Islet precursor cell (in vitro differentiated cells): ENCODE measurements around the gene KDELR3.

ENCODE experiments used
- DNase-seq: peaks from one replicate; pipeline ENCODE4 v3.0.0-alpha.2; 2018

KDELR3 gene

DNA sequence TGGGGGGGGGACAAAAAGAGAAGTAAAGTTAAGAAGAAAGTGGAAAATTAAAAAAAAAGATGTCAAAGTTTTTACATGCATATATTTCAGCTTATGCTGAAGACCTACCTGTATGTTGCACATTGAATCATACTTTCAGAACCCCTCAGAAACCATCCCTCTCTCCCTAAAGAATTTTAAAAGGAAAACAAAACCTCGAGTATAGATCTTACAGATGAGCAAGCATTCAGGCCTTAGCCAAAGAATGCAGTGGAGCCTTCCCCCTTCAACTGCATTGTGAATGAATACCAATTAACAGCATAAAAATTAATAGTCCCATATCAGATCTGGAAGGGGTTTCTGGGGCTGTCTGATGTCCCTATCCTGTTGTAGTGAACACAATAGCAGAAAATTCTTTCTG, 16.3 kb downstream of the KDELR3 start:
- DNase-seq, result no peak

DNA sequence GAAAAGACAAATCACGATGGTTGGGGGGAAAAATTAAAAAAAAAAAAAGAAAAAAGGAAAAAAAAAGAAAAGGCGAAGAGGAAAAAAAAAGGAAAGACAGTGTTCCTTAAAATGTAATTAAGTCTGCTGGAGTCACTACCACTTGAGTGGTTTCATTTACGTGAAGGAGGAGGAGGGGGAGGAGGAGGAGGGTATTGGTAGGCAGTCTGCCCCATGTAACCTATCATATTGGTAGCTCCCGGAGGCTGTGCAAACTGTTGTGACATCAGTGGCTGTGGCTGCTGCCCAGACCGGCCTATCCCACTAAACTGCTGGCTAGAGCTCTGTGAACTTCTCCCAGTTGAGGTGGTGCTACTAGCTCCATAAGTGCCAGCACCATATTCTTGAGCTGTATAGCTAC, 17.9 kb downstream of the KDELR3 start:
- DNase-seq, result no peak

GRCh38 chr22:38487946-38488345, 20.1 kb downstream of the KDELR3 start:
- DNase-seq, result no peak

DNA sequence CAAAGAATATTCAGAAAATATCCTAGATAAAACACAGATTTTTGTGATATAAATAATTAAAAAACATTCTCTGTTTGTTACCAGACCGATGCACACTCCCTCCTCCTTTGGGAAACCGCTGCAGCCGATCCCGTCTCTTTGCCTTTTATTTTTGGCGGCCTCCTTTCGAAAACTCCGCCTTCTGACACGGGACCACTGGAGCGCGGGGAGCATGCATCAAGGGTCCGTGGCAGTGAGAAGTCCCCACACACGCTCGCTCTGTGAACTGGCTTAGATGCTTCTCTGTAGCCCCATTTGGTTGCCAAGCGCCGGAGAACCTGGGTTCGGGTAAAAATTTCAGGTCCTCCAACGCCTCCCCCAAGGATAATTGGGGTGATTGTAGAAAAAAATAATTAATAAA, 21.2 kb downstream of the KDELR3 start:
- DNase-seq, result no peak

DNA sequence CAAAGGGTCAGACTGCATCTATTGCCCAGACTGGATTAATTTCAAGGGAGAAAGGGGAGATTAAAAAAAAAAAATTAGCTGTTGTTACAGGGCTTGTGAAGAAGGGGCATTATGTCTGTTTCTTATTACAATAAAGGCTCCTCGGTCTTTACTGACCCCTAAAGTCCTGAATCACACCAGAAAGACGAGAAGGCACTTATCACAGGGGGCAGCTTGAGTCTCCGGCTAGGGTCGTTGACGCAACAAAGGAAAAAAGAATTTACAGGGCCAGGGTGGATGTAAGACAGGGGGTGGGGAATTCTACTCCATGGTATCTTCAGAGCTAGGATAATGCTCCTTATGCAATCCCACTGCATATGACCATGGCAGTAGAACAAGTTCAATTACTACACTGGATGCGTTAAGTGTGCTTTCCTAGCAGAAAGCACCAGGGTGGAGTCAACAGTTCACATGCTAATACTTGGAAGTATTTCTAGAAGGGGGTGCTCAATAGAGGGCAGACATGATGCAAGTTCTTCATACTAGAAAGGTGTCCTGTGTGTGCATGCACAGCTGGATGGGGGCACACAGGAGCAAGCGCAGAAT, 21.8 kb downstream of the KDELR3 start:
- DNase-seq, result no peak

DNA sequence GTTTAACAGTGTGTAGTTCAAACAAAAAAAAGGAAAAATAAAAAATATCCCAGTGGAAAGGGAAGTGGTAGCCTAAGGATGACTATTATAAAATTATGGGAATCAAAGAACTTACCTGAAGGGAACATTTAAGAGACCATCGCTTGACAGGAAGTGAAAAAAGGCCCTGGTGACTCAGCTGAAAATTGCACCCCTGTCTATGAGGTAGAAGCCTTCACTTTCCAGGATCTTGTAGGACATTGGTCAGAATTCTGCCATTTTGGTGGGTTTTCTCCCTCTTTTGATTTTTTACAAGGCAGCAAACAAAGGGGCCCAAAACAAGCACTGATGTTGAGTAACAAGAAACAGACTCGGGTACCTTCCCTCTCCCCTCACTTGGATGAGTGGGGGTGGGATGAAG, 22.6 kb downstream of the KDELR3 start:
- DNase-seq, result no peak

- no peak for DNase-seq
Observed at GRCh38 chr22:38490915-38491314, 23.0 kb downstream of the KDELR3 start.

DNA sequence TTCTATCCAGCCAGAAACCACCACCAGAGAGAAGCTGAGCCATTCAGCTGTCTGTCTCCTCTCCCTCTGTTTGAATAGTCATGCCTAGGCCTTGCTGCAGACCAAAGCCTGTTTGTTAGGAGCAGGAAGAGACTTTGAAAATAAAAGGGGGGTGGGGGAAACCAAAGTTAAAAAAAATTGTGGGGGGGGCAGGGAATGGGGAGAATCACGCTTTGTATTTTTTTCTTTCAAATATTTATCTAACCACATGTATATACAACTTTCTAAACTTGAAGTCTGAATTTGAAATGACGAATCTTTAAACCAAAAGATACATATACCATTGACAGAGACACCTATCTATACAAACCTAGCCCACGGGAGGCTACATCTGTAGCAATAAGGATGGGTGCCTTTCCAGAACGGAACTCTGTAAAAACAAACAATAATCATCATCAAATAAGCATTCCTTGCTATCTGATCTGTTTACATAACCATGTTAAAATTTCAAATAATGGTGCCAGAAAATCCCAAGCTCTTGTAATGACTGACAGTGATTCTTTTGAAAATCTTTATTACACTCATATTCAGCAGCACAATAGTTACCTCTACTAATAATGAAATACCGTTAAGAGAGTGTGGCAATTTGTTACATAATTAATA, 23.9 kb downstream of the KDELR3 start:
- DNase-seq, result no peak

DNA sequence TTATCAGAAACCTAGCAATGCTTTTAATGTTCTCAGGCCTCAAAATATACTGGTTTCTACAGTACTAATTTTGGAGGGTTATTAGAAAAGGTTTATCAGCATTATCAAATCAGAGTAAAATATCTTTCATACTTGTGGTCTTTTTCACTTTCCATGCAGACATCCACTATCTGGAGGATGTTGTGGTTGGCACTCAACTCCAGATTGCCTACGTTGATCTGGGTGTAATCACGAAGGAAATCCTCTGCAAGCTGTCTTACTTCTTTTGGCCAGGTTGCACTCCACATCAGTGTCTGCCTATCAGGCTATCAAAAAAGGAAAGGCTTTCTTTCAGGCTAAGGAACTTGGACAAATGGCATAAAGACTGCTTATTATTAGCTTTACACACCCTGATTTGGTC, 26.6 kb downstream of the KDELR3 start:
- no peak for DNase-seq

DNA sequence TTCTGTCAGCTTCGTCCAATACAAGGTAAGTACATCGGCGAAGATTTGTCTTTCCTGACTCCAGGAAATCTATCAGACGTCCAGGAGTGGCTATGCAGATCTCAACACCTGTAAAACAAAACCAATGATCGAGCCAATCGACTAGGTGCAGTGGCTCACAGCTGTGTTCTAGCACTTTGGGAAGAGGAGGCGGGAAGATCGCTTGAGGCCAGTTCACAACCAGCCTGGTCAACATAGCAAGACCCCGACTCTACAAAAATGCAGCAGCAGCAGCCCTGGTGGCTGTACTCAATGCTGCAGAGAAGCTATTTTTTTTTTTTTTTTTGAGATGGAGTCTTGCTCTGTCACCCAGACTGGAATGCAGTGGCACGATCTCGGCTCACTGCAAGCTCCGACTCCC, 27.0 kb downstream of the KDELR3 start:
- no peak for DNase-seq

DNA sequence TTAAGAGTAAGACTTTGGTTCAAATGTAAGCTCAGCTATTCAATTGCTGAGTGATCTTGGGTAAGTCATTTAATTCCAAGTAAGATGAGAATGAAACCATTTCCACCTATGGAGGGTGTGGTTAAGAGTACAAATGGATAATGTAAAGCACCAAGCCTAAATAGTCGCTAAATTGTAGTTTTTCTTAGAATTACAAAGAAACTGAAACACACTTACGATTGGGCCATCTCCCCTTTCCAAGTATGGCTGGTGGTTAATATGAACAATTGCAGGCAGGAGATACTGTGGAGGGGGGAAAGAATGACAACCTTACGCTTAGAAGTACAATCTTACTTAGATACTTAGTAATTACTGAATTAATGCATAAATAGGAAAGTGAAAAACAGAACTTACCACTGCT, 30.0 kb downstream of the KDELR3 start:
- no peak for DNase-seq

DNA sequence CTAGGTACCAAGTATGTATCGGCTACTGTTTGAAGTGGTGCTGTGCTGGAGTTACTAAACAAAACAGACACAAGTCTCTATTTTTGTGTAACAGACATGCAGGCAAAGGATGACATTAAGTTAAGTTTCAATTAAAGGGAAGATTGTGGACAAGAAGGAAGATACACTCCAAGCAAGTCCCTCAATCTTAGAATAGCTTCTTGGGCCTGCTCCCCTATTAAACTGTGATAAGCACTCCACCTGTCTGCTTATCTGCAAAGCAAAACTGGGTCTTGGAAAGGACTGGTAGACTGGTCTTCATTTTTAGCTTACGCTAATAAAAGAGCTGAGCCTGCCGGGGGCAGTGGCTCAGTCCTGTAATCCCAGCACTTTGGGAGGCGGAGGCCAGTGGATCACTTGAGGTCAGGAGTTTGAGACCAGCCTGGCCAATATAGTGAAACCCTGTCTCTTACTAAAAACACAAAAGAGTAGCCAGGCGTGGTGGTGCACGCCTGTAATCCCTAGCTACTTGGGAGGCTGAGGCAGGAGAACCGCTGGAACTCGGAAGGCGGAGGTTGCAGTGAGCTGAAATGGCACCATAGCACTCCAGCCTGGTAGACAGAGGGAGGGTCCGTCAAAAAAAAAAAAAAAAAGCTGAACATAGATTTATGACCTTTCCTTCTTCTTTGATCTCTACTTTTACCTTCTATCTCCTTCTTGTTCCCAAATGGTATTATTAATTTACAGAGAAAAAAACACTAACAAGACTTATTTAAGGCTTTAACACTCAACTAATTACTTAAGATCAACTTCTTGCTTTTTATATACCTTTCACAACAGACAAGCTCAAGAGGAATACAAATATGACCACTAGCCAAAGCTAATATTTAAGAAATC, 34.1 kb downstream of the KDELR3 start:
- DNase-seq, result no peak

- no peak for DNase-seq
Observed at GRCh38 chr22:38503021-38503420, 35.1 kb downstream of the KDELR3 start.

- peak; percentile 69 for DNase-seq
Observed at GRCh38 chr22:38504731-38505540, 37.0 kb downstream of the KDELR3 start.

GRCh38 chr22:38505541-38506117, 37.7 kb downstream of the KDELR3 start:
- no peak for DNase-seq

DNA sequence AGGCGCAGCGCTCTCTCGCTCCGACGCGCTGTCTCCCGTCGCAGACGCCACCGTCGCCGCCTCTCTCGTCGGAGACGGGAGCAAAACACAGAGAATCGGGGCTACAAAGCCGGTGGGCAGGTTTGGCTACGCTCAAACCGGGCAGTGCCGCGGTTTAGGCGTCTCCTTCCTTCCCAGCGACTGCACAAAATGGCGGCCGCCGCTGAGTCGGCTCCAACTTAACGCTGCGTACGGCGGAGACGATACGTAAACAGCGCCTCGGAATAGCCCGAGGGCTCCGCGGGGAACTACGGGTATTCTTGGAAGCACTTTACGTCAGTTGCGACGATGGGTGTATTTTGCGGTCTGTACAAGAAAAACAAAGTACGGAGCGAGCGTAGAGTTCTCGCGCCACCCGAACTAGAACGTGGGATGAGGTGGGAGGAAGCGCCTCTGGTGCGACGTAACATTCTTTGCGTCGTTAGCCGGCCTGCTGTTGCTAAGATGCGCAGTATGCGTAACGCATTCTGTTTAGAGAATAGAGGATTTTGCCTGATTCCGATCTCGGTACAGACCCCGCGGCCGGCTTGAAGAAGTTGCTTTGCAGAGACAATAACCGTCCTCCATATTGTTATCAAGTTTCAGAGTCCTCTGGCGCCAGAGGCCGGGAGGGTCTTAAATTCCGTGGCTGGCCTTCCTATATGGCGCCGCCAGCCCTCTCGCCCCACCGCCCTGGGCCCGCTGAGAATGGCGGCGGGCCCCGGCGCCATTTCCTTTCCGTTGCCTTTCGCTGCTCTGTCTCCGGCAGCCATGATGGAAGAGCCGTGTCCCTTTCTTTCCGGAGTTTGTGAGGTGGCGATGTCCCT, 38.4 kb downstream of the KDELR3 start, which contains the start of gene DDX17:
DDX17 (minus strand) TSS at position 194 of the 845 bp plus-strand sequence.
- peak; percentile 96 for DNase-seq

DNA sequence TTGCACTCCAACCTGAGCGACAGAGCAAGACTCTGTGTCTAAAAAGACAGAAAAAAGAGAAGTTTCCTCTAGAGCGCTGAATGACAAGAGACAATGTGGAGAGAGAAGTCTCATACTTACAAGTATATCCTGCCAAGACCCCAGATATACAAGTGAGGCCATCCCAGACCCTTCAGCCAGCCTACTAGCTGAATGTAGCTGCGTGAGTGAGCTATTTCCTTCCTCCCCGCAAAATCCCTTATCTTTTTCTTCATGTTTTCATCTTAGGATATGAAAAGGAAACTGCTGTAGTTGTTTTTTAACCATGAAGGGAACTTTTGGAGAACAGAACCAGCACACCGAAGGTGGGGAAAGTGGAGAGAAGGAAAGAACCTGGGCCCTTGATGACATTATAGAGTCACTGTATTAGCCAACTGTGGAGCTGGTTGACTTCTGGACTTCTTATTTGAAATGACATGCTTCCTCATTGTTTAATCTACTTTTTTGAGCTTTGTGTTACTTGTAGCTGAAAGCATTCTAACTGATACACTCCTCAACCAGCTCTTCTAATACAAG, 42.6 kb downstream of the KDELR3 start:
- DNase-seq, result no peak

GRCh38 chr22:38513063-38513462, 45.2 kb downstream of the KDELR3 start:
- DNase-seq, result peak; percentile 63

- DNase-seq, result no peak
Observed at GRCh38 chr22:38518620-38519019, 50.7 kb downstream of the KDELR3 start.

DNA sequence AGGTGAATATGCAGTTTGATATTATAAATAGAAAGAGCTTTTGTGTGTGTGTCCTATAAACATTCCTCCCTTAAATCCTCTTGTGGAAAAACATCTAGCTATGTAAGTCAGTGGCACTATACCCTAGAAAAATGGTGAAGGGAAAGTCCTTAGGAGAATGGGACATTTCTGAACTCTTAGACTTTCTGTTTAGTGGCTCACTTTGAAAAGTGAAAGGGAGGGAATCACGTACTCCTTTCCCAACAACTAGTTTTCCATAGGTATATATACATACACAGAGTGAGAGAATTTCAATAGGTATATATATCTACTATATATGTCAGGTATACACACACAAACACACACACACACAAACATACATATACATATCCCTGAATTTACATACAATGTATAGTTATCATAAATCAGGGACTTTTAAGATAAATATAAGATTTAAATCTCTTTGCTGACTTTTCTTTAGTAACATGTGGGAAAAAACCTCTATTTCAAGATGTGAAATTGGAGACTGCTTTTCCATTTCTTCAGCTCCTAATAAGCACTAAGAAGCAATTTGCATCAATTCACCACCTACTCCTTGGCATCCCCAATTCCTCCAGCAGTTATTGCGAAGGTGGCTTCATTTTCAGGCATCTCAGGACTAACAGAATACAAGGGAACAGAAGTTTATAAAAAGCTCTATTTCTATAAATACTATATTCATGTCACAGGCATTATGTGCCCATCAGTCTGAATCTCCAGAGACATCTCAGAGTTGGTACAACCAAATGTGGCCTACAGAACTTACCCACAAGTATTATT, 51.8 kb downstream of the KDELR3 start:
- DNase-seq, result no peak

DNA sequence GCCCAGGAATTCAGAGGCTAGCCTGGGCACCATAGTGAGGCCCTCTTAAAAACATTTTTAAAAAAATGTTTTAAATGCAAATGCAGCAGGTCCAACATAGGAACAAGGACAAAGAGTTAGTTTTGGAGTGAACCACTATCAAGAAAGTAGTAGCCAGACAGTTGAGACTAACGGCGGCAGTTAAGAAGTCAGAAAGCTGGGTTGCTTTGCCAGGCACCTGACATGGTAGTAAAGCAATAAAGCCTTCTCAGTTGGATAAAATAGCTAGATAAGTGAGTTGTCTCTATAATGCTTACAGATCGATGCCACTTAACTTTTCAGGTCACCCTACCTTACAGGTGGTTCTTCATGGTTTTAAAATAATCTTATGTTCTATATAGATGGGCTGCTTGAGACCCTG, 55.1 kb downstream of the KDELR3 start:
- DNase-seq, result no peak
